GM23338 (cell line): Measurements from ENCODE around the gene FASTKD3.

Experiments
- CREB1 ChIP-seq: fragments of 250-450 bp; sonication (Bioruptor Pico); IDR thresholded peaks from 2 replicates; pipeline ENCODE4 v1.5.0; 2020; ENCODE audit warnings: low read depth, mild to moderate bottlenecking, moderate library complexity
- CTCF ChIP-seq, 2 experiments: fragments of 200-600 bp in 1 of 2; sonication (generic) in 1 of 2; conservative IDR thresholded peaks; 2 replicates each; pipeline versions ENCODE4 v1.5.1 to v1.6.1; 2016 to 2017; ENCODE audit warnings: antibody characterized with exemption in 2 of 2, low read depth in 2 of 2, mild to moderate bottlenecking in 2 of 2, moderate library complexity in 1 of 2
- EZH2 ChIP-seq: fragments of 200-600 bp; sonication (generic); IDR thresholded peaks from one replicate; pipeline ENCODE4 v1.8.0; 2017; ENCODE audit warnings: antibody characterized with exemption, mild to moderate bottlenecking, low read depth; ENCODE audit not compliant: unreplicated experiment
- EZH2phosphoT487 ChIP-seq: fragments of 200-600 bp; sonication (generic); IDR thresholded peaks from one replicate; pipeline ENCODE4 v1.8.1; 2018; ENCODE audit warnings: antibody characterized with exemption; ENCODE audit not compliant: unreplicated experiment
- JUNB ChIP-seq: IDR thresholded peaks from one replicate; pipeline ENCODE4 v1.6.1; 2016; ENCODE audit warnings: antibody characterized with exemption; ENCODE audit not compliant: unreplicated experiment
- POLR2AphosphoS5 ChIP-seq: IDR thresholded peaks from 2 replicates; pipeline ENCODE4 v1.6.1; 2016; ENCODE audit warnings: antibody characterized with exemption, low read depth
- ZNF114 ChIP-seq: fragments of 250-450 bp; sonication (Bioruptor Pico); IDR thresholded peaks from 2 replicates; pipeline ENCODE4 v1.5.0; 2020; ENCODE audit warnings: mild to moderate bottlenecking, moderate library complexity
- ZNF331 ChIP-seq: fragments of 250-450 bp; sonication (Bioruptor Pico); IDR thresholded peaks from 2 replicates; pipeline ENCODE4 v1.5.0; 2020; ENCODE audit warnings: low read depth, mild to moderate bottlenecking, moderate library complexity
- TF ChIP-seq, protein P1 (sequence below): IDR thresholded peaks from one replicate; pipeline ENCODE4 v1.6.1; 2018; ENCODE audit warnings: antibody characterized with exemption; ENCODE audit not compliant: unreplicated experiment
- TF ChIP-seq, protein P2 (sequence below): IDR thresholded peaks from 2 replicates; pipeline ENCODE4 v1.6.1; 2016; ENCODE audit warnings: antibody characterized with exemption

- no peak for TF ChIP-seq CTCF (conservative IDR thresholded peaks at IDR 0.05; ENCODE audit: low read depth in 2 of 2)
- TF ChIP-seq, protein P1, sequence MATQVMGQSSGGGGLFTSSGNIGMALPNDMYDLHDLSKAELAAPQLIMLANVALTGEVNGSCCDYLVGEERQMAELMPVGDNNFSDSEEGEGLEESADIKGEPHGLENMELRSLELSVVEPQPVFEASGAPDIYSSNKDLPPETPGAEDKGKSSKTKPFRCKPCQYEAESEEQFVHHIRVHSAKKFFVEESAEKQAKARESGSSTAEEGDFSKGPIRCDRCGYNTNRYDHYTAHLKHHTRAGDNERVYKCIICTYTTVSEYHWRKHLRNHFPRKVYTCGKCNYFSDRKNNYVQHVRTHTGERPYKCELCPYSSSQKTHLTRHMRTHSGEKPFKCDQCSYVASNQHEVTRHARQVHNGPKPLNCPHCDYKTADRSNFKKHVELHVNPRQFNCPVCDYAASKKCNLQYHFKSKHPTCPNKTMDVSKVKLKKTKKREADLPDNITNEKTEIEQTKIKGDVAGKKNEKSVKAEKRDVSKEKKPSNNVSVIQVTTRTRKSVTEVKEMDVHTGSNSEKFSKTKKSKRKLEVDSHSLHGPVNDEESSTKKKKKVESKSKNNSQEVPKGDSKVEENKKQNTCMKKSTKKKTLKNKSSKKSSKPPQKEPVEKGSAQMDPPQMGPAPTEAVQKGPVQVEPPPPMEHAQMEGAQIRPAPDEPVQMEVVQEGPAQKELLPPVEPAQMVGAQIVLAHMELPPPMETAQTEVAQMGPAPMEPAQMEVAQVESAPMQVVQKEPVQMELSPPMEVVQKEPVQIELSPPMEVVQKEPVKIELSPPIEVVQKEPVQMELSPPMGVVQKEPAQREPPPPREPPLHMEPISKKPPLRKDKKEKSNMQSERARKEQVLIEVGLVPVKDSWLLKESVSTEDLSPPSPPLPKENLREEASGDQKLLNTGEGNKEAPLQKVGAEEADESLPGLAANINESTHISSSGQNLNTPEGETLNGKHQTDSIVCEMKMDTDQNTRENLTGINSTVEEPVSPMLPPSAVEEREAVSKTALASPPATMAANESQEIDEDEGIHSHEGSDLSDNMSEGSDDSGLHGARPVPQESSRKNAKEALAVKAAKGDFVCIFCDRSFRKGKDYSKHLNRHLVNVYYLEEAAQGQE, result no peak
- no peak for TF ChIP-seq POLR2AphosphoS5
- TF ChIP-seq JUNB, result no peak
- no peak for TF ChIP-seq EZH2phosphoT487
- TF ChIP-seq EZH2, result no peak
- no peak for TF ChIP-seq CREB1 (CRISPR knock-in tag)
- TF ChIP-seq, protein P2, sequence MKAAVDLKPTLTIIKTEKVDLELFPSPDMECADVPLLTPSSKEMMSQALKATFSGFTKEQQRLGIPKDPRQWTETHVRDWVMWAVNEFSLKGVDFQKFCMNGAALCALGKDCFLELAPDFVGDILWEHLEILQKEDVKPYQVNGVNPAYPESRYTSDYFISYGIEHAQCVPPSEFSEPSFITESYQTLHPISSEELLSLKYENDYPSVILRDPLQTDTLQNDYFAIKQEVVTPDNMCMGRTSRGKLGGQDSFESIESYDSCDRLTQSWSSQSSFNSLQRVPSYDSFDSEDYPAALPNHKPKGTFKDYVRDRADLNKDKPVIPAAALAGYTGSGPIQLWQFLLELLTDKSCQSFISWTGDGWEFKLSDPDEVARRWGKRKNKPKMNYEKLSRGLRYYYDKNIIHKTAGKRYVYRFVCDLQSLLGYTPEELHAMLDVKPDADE, result no peak
- TF ChIP-seq ZNF114 (CRISPR knock-in tag), result no peak
- TF ChIP-seq ZNF331 (CRISPR knock-in tag), result no peak
Measured at GRCh38 chr5:7876867-7877266, 8.0 kb upstream of the FASTKD3 start.
